ENCODE data around the gene SV2A.
"Not testable (repeated sequence)": the region's sequence is repeated elsewhere in the genome, so short reads cannot be mapped to it uniquely, and the experiment has no call there.

Gene SV2A

DNA sequence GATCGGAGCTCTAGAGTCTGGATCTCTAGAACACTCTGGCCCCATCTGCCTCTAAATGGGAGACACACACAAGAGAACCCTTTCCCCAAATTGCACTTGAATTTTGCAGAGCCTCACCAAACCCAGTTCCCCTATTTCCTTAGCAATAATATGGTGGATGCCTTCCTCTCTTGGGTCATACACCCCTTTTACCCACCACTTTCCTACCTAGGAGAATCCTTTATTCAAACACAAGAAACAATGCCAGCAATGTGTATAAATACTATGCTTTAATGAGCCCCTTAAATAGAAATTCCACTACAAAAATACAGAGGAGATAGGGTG is 10.7 kb upstream of the SV2A start:
- no peak for DNase-seq

GRCh38 chr1:149927563-149928400 is 10.1 kb upstream of the SV2A start, which contains the start of gene SF3B4:
Gene SF3B4, minus strand, starts transcription at chr1:149927803. Its CDS starts 44 bp downstream, at chr1:149927759.
- DNase-seq, result peak; percentile 95

GRCh38 chr1:149927056-149927562 is 9.5 kb upstream of the SV2A start:
- DNase-seq, result no peak

DNA sequence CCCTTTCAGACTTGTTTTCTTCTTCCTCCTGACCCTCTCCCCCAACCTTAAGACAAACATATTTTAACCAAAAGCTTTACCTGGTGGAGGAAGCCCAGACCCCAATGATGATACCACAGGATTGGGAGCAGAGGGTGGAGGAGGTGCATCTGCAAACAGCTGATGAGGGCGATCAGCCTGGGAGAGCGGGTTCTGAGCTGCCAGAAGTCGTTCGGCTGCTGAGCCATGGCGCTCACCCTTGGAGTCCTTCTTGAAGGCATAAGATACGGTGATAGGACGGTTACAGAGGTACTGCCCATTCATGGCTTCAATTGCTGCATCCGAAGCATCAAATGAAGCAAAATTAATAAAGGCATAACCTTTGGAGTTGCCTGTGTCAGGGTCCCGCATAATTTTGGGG is 8.7 kb upstream of the SV2A start:
- DNase-seq, result no peak

DNA sequence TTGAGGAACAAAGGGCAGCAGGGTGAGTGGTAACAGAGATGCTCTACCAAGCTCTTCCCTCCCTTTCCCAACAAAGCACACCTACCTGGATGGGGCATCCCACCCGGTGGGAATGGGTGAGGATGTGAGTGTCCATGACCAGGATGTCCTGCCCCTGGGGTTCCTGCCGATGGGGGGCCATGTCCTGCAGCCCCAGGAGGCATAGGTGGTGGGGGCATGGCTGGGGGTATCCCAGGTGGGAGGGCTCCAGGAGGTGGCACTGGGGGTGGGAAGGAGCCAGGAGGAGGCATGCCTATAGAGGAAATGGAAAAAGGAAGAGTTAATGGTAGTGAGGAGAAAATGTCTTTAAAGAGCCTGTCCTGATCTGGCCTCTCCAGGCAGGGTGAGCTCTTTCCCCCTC is 8.1 kb upstream of the SV2A start:
- DNase-seq, result no peak

DNA sequence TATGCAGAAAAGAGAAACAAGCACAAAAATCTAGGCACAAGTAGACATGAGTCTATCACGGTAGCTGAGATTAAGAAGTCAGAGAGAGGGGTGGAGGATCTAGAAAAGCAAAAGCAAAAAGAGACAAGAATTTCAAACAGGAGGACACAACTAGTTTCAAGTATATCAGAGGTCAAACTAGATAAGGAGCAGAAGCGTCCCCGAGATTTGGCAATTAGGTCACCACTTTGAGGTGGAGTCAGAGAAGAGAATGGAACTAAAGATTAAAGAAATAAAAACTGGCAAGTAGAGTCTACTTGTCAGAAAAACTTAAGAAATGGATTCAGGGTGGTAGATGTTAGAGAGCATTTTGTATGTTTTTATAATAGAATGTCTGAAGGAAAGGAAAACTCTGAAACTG is 7.7 kb upstream of the SV2A start:
- DNase-seq, result no peak

DNA sequence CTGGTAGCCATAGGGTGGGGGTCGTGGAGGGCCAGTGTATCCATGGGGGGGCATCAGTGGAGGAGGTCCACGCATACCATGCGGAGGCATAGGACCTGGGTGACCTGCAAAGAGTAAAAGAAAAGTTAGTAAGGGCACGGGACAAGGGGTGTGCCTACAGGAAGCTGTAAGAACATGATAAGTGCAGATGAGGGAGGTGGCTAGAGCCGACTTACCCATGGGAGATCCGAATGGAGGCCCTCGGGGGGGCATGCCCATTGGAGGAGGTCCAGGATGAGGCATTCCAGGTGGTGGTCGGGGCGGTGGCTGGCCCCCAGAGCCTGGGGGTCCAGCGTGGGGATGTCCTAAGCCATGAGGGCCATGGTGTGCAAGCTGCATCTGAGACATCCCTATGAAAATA is 6.0 kb upstream of the SV2A start:
- DNase-seq, result no peak

- no peak for DNase-seq
These were observed 769 bp downstream of the SV2A start for GRCh38 chr1:149916898-149917252.

DNA sequence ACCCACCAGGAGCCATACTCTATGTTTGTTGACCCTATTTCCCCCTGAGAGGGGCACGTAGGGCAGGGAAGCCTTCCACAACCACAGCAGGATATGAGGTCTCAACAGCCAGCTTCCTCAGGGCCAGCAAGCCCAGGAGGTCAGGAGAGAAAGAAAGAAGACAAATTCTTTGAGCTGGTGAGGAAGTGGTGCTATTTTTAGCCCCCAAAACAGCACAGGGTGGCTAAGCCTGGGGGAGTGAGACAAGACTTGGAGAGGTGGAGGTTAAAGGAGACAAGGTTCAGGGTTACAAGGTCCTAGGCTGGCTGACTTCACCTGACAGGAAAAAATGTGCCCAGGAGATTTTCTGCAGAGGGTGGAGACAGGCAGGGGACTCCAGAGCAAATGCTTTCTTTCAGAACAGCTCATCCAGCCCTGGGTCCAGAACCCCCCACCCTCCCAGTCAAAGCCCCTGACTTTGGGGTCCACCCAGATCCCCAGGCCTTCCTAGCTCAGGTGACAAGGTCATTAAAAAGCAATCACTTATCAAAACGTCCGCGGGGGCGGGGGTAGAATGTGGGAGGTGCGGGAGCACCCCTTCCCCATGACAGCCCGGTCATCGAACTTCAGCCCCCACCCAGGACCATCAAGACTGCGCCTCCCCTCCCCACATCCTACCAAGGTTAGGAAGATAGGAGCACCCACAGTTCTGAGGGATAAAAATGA is 1.3 kb downstream of the SV2A start:
- no peak for DNase-seq

DNA sequence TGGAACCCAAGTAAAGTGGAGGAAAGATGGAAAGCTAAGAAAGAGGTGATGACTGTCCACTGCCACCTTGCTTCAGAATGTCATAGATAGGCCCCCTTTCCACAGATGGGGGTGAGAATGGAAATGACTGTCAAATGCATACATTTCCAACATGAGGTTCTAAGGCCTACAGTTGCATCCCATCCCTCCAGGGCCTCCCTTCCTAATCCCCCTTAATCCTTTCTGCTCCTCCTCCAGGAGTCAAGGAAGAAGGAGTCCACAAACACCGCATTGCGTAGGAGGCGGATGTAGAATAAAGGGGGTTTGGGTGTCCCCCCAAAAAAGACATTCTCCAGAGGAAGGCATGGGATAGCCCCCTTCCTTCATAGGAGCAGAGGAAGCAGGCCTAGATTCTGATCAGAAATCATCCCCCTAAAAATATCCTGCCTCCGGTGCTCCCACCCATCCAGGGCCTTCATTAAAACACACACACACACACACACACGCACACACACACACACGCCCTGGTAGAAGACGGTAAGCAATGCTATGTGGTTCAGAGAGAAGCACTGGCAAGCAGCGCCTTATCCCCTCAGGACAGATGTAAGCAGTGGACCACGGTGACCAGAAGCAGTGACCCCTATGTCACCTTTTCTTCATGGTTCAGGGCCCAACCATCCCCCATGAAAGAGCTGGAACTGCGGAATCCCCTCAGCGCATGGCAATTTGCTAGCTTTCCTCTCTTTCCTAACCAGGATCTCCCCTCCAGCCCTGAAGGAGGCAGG is 2.0 kb downstream of the SV2A start:
- DNase-seq, result no peak

- no peak for DNase-seq
These were observed 3.1 kb downstream of the SV2A start for GRCh38 chr1:149914545-149914944.

- no peak for DNase-seq
These were observed 11.0 kb downstream of the SV2A start for GRCh38 chr1:149906570-149907075.

DNA sequence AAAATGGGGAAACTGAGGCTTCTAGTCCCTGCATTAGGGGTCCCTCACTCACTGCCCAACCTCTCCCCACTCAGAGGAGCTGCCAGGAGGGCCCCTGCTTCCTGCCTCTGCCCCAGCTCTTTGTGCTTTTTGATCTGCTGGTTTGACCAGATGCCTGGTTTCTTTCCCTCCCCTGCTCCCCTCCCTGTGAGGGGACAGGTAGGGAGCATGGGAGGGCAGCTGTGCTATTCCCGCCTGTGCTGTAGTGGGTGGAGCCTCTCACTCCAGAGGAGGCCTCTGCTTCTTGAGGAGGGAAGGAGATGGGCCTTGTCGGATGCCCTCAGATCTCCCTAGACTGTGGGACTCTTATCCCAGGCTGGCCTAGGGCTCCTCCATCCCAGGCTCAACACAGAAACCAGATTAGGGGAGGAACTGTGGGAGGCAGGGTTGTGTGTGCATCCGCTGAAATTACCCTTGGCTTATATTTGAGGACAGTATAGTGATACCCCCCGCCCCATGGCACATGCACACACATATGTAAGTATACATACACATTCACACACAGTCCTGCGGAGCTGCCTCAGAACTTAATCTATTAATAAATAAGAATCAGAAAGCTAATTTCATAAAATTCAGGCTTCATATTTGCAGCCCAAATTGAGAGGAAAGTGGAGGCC is 13.7 kb downstream of the SV2A start:
- DNase-seq, result no peak

GRCh38 chr1:149899460-149900284 is 18.0 kb downstream of the SV2A start, which contains the start of gene BOLA1:
Gene BOLA1, plus strand, starts transcription at chr1:149899568. Its CDS starts 492 bp downstream, at chr1:149900060.
- peak; percentile 82 for DNase-seq

- no peak for DNase-seq
These were observed 21.1 kb downstream of the SV2A start for GRCh38 chr1:149896575-149896974.

DNA sequence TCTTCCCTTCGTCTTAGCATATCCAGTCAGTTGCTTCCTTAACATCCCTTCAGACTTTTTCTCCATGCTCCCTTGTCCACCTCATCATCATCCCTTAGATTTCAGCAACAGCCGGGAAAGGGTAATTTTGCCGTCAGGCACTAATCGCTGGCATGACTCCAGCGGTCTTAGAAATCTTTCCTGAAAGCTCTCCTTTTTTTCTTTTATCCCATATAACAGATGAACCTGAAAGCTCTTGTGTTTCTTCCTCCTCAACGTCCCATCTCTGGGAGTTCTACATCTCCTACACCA is 28.7 kb downstream of the SV2A start:
- DNase-seq, result no peak

DNA sequence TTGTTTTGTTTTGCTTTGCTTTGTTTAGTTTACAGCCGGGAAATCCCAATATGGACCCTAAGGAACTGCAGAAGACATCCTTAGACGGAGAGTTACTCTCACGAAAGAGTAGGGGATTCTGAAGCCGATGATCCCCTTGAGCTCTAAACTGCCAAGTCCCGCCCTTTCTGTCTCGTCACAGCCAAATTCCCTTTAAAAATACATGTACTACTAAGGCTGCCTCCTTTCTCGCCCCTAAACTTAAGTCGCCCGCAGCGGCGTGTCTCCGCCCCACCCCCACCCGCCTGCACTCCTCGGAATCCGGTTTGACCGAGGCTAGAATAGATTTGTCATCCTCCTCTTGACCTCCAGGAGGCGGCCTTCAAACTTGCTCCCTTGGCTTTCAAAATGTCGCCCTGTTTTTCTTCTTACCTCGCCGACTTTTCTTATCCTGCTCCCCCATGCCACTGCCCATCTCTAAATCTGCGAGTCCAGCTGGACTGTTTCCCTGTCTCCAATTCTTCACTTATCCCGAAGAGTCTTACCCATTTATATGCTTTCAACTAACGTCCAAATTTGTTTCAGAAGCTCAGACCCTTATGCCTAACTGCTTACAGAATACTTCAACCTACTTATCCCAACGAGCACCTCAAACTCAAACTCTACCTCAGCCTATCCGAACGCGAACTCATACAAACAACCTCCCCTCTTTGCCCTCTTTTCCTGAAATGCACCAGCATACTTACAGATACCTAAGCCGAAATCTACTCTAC is 29.2 kb downstream of the SV2A start:
- peak; percentile 87 for DNase-seq

GRCh38 chr1:149887456-149888246 is 30.0 kb downstream of the SV2A start:
- DNase-seq, result peak; percentile 94

DNA sequence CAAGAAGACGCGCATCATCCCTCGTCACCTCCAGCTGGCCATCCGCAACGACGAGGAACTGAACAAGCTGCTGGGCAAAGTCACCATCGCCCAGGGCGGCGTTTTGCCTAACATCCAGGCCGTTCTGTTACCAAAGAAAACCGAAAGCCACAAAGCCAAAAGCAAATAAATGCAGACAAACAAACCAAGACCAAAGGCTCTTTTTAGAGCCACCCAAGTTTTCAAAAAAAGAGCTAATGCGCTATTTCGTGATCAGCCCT is 30.5 kb downstream of the SV2A start:
- DNase-seq, result not testable (repeated sequence)

DNA sequence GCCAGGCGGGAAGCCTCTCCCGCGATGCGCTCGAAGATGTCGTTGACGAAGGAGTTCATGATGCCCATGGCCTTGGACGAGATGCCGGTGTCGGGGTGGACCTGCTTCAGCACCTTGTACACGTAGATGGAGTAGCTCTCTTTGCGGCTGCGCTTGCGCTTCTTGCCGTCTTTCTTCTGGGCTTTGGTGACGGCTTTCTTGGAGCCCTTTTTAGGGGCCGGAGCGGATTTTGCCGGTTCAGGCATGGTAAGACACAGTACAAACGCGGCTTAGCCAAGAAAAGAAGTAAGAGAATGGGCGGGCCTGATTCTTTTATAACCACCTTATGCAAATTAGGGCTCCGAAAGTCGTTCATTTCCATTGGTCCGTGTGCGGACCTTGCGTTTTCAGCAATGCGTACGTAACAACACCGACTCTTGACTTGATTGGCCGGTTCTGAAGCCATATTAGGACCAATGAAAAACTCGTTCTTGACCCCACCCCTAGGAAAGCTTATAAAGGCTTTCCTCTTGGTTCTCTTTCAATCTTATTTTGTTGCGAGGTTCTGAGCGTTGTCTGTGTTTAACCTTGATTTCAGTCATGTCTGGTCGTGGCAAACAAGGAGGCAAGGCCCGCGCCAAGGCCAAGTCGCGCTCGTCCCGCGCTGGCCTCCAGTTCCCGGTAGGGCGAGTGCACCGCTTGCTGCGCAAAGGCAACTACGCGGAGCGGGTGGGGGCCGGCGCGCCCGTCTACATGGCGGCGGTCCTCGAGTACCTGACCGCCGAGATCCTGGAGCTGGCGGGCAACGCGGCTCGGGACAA is 31.0 kb downstream of the SV2A start:
- peak; percentile 97 for DNase-seq
